GM18526 (cell line): ENCODE results near the gene FAM219A.

Experiments
- POLR2A ChIP-seq: IDR thresholded peaks from 3 replicates; pipeline ENCODE4 v1.6.1; 2011; ENCODE audit not compliant: insufficient read length; ENCODE audit errors: extremely low read depth

The FAM219A gene

GRCh38 chr9:34493972-34494535, 35.7 kb upstream of the FAM219A start:
- TF ChIP-seq POLR2A, result no peak

- no peak for TF ChIP-seq POLR2A
These were observed 33.7 kb upstream of the FAM219A start for GRCh38 chr9:34492051-34492450.

- TF ChIP-seq POLR2A, result no peak
These were observed 33.2 kb upstream of the FAM219A start for GRCh38 chr9:34491596-34491995.

GRCh38 chr9:34490760-34491159, 32.4 kb upstream of the FAM219A start:
- TF ChIP-seq POLR2A, result no peak

GRCh38 chr9:34490360-34490759, 32.0 kb upstream of the FAM219A start:
- TF ChIP-seq POLR2A, result no peak

- no peak for TF ChIP-seq POLR2A
These were observed 28.2 kb upstream of the FAM219A start for GRCh38 chr9:34486572-34486971.

GRCh38 chr9:34485822-34486221, 27.5 kb upstream of the FAM219A start:
- TF ChIP-seq POLR2A, result no peak

GRCh38 chr9:34484678-34485077, 26.3 kb upstream of the FAM219A start:
- no peak for TF ChIP-seq POLR2A

- TF ChIP-seq POLR2A, result no peak
These were observed 21.1 kb upstream of the FAM219A start for GRCh38 chr9:34479431-34479866.

GRCh38 chr9:34477541-34477940, 19.2 kb upstream of the FAM219A start:
- no peak for TF ChIP-seq POLR2A

- no peak for TF ChIP-seq POLR2A
These were observed 16.7 kb upstream of the FAM219A start for GRCh38 chr9:34475097-34475496.

GRCh38 chr9:34465468-34465867, 7.1 kb upstream of the FAM219A start:
- TF ChIP-seq POLR2A, result no peak

- TF ChIP-seq POLR2A, result no peak
These were observed 6.2 kb upstream of the FAM219A start for GRCh38 chr9:34464571-34464970.

- TF ChIP-seq POLR2A, result no peak
These were observed 5.5 kb upstream of the FAM219A start for GRCh38 chr9:34463901-34464232.

- TF ChIP-seq POLR2A, result no peak
These were observed 4.9 kb upstream of the FAM219A start for GRCh38 chr9:34463098-34463900.

- no peak for TF ChIP-seq POLR2A
These were observed 1.6 kb upstream of the FAM219A start for GRCh38 chr9:34459941-34460340.

GRCh38 chr9:34459356-34459755, 986 bp upstream of the FAM219A start:
- TF ChIP-seq POLR2A, result no peak
